Measurements from ENCODE around the gene DIAPH2.

Gene DIAPH2

GRCh38 chrX:97309487-97310116, 625.0 kb downstream of the DIAPH2 start:
- no peak for DNase-seq (ENCODE audit: low read depth)

DNA sequence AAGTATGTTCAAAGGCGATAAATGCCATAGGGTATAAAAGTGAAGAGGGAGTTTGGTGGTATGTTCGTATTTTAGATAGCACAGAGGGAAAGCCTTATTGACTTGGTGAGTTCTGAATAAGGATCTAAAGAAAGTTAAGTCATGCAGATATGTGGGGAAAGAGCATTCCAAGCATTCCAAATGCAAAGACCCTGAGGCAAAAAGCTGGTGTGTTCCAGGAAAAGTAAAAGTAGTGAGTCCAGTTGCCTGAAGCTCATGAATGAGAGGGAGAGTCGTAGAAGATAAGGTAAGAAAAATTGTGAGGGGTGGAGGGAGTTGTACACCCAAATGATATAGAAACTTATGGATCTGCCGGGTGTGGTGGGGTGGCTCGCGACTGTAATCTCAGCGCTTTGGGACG, 625.7 kb downstream of the DIAPH2 start:
- no peak for DNase-seq (ENCODE audit: low read depth)

GRCh38 chrX:97311066-97311778, 626.6 kb downstream of the DIAPH2 start:
- no peak for DNase-seq (ENCODE audit: low read depth)

DNA sequence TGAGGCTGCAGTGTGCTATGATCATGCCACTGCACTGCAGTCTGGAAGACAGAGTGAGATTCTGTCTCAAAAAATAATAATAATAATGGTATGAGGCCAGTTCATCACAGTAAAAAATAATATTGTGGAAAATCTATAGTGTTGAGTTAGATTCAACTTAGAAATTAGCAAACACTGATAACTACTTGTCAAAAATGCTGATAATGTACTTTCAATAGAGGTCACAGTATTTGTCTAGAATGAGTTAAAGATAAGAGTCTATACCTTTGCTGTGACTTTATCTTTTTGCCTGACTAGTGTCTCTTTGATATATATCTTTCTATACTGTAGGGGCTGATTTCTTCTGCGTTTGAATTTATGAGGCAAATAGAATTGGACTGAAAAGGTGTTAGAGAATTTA, 629.7 kb downstream of the DIAPH2 start:
- DNase-seq (ENCODE audit: low read depth) = no peak

DNA sequence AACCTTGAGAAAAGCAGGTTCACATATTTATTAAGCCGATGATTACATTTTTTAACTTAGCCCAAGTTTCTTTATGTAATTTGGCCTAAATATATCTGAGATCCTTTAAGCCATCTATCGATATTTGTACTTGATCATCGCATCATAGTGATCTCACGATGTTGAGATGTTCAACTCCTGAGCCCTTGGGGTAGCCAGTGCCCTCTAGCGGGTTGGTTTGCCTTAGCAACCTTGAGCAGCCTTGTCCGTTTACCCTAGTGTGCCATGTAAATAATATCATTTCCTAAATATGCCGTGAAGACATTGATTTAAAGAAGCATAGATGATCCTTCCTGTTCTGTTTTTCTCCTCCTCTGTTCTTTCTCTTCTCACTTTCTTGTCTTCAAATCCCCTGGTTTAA, 631.3 kb downstream of the DIAPH2 start:
- DNase-seq (ENCODE audit: low read depth) = no peak

DNA sequence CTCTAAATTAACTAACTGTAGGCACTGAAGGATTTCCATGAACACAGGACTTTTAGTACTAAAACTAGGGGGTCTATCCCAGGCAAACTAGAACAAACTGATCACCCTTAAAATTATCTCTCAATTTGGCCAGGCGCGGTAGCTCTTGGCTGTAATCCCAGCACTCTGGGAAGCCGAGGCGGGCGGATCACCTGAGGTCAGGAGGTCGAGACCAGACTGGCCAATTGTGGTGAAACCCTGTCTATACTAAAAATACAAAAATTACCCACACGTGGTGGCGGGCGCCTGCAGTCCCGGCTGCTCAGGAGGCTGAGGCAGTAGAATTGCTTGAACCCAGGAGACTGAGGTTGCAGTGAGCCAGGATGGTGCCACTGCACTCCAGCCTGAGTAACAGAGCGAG, 635.7 kb downstream of the DIAPH2 start:
- no peak for DNase-seq (ENCODE audit: low read depth)

DNA sequence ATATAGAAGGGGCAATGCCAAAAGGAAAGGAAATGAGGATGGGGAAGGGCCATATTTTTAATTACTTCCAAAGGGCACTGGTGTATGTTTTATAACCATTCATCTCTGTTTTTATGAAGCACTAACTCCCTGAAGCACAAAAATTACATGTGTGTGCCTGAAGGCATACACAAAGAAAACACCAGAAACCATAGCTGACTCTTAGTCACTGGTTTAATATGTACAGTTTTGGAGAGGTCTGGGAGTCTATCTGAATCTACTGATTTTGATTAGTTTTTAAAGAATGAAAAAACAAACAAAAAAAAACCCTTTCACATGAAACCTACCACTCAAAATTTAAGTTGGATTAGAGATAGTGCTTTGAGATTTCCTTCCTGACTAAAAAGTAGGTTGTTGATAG, 637.8 kb downstream of the DIAPH2 start:
- no peak for DNase-seq (ENCODE audit: low read depth)

- no peak for DNase-seq (ENCODE audit: low read depth)
Observed at GRCh38 chrX:97326456-97326855, 641.8 kb downstream of the DIAPH2 start.

DNA sequence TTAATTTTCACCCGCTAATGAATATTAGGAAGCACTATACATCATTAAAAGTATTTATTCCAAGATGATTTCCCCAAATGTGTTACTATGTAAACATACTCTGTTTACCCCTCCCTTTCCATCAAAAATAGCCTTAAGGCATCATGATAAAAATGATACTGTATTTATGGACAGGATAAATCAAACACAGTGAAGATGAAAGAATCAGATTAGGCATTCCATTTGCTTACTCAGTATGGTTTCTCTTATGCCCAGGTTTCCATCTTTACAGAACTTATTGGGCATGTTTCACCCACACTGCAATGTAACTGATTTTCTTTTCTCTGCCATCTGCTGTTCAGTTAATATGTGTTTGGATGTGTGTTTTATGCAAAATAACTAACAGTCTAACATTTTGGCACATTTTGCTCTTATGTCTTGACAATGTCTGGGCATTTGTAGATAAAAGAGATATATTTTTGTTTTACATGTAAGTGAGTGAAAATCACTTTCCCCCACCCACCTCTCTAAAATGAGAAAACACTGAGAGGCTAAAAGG, 644.3 kb downstream of the DIAPH2 start:
- DNase-seq (ENCODE audit: low read depth) = no peak

- no peak for DNase-seq (ENCODE audit: low read depth)
Observed at GRCh38 chrX:97330151-97330550, 645.5 kb downstream of the DIAPH2 start.

- DNase-seq (ENCODE audit: low read depth) = no peak
Observed at GRCh38 chrX:97332963-97333362, 648.3 kb downstream of the DIAPH2 start.

DNA sequence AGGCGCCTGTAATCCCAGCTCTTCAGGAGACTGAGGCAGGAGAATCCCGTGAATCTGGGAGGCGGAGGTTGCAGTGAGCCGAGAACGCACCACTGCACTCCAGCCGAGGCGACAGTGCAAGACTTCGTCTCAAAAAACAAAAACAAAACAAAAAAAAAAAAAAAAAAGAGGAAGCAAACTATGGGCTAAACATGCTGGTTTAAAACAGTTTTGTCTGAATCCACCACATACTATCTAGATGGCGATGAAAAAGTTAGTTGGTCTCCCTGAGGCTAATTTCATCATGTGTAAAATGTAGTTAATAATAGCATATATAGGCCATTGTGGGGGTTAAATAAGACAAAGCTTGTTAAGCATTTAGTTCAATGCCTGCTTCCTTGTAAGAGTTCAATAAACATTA, 650.2 kb downstream of the DIAPH2 start:
- no peak for DNase-seq (ENCODE audit: low read depth)

- no peak for DNase-seq (ENCODE audit: low read depth)
Observed at GRCh38 chrX:97344724-97345123, 660.1 kb downstream of the DIAPH2 start.

DNA sequence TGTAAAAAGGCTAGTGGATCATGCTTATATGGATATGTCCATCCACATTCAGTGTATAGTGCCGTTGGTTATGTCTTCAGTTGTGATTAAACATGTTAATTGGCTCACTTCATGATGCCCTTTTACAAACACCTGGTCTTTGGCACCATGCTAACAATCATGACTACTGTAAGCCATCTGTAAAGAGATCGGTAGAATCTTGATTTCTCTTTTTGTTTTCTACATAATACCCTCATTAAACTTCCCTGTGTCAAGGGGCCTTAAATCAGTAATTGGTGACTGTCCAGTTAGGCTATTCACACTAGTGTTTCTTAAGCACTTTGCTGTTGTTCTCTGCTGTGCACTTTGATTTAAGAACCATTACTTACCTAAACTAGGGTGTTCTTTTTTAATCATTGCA, 674.3 kb downstream of the DIAPH2 start:
- no peak for DNase-seq (ENCODE audit: low read depth)

GRCh38 chrX:97363843-97364242, 679.2 kb downstream of the DIAPH2 start:
- no peak for DNase-seq (ENCODE audit: low read depth)

GRCh38 chrX:97366237-97366636, 681.6 kb downstream of the DIAPH2 start:
- no peak for DNase-seq (ENCODE audit: low read depth)

DNA sequence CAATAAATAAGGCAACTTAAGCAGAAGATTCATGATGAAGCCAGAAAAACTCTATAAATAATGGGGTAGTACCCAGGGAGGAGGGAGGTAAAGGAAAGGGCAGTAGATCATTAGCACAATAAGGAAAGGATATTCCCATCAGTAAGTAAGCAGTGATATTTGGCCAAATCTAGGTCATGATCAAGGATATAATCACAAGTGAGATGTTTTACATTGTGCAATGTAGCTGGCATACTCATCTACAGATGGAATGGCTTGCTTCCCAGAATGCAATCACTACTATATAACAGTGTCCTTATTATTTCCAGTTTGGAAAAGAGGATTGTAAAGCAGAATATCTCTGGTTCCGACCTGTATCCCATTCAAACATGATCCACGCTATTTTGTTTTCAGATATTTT, 682.5 kb downstream of the DIAPH2 start:
- peak; percentile 21 for DNase-seq (ENCODE audit: low read depth)

DNA sequence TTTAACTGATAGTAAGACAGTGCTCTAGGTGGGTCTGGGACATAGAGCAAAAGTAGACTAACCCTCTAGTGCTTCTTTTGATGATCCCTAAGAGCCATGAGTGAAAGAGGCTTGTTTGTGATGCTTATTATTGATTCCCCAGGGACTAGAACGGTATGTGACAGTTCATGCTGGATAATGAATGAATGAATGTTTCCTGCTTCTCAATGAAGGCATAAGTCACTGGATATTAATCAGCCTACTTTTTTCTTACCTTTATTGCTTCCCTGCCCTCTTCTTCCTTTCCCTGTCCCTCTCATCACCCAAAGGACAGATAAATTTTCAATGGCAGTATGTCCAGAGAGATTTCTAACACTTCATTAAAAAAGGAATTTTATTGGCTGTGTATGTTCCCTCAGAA, 685.3 kb downstream of the DIAPH2 start:
- no peak for DNase-seq (ENCODE audit: low read depth)

GRCh38 chrX:97372001-97372766, 687.5 kb downstream of the DIAPH2 start:
- DNase-seq (ENCODE audit: low read depth) = no peak

GRCh38 chrX:97374266-97374665, 689.6 kb downstream of the DIAPH2 start:
- no peak for DNase-seq (ENCODE audit: low read depth)

- DNase-seq (ENCODE audit: low read depth) = no peak
Observed at GRCh38 chrX:97380200-97380599, 695.6 kb downstream of the DIAPH2 start.

DNA sequence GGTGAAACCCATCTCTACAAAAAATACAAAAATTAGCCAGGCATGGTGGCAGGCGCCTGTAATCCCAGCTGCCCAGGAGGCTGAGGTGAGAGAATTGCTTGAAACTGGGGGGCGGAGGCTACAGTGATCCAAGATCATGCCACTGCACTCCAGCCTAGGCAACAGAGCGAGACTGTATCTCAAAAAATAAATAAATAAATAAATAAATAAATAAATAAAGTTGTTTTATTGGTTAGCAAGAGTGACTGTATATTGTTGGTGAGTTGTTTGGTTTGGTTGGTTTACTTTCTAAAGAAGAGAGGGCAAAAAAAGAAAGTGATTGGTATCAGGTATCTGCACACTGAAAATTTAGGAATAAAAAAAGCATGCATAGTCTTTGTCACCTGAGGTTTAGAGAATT, 700.0 kb downstream of the DIAPH2 start:
- DNase-seq (ENCODE audit: low read depth) = no peak

DNA sequence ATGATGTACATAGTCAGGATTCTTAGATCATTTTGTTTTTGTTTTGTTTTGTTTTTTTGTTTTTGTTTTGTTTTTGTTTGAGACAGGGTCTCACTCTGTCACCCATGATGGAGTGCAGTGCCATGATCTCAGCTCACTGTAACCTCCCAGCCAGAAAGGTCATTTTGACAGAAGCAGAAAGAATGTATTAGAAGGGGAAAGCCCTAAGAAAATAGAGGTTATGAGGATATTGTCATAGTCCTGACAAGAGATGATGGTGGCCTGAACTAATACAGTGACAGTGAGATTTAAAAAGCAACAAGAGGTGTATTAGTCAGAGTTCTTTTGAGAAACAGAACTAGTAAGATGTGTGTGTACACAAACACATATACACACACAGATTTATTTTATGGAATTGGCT, 702.4 kb downstream of the DIAPH2 start:
- DNase-seq (ENCODE audit: low read depth) = no peak

All from GM04504 (cell line).